ENCODE results near the gene CCDC8. TPM values are rescaled to one million over a fixed set of nuclear protein-coding genes. Genes with fewer than 3 reads are reported as not detected.

Gene CCDC8
- total RNA-seq, 1 experiment from 2014 or later: 27.5 TPM

DNA sequence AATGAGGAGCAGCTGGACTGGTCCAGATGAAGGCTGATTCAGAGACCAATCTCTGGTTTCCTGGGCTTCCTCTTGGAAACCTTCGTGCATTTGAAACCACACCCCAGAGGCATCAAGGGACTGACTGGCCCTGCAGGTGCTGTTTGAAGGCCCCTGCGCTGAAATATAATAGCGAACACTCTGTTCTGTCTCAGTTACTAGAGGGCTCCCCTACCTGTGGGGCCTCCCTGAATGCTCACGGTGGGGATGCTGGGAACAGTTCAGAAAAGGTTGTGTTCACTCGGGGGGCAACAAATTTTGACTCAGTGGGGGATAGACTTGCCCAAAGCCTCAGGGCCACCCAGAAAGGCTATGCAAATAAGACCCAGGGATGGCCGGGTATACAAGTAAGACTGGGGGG lies 6.4 kb downstream of the CCDC8 start:
- H3K27me3 ChIP-seq (ENCODE audit: insufficient read depth, low read length): no peaks in the 10 kb centered on the region; the same call in 1 of the 2 replicates
- H3K27ac Mint-ChIP-seq: peak overlapping the region in 1 of 3 experiments; percentile 59; a peak in 1 of 7 replicates
- no peak overlapping the region for H3K4me2 ChIP-seq (ENCODE audit: insufficient read depth, insufficient read length, low read length)

More for the DNA sequence above, 6.4 kb downstream of the CCDC8 start:
- Histone ChIP-seq H3K27ac (ENCODE audit: insufficient read length, low read depth, low read length) (no peak overlapping the region), H3K4ac (ENCODE audit: low read depth, low read length) (no peak overlapping the region), H2AFZ (ENCODE audit: low read length) (no peak overlapping the region), H4K20me1 (ENCODE audit: control insufficient read depth, insufficient read depth, insufficient read length) (peaks cover 2% of the 10 kb centered on the region), H4K5ac (ENCODE audit: insufficient read length, low read depth, low read length) (no peak overlapping the region), H2BK15ac (ENCODE audit: low read depth, low read length) (no peak overlapping the region), H3K9me3 (ENCODE audit: control insufficient read depth, low read depth, low read length) (no peaks in the 10 kb centered on the region), H3K23ac (ENCODE audit: insufficient read length, low read depth, low read length) (no peak overlapping the region), H3K79me2 (ENCODE audit: insufficient read depth, low read length) (peaks cover 4% of the 10 kb centered on the region; the same call in 1 of the 2 replicates), H2BK120ac (ENCODE audit: low read depth, low read length, poor library complexity, severe bottlenecking) (no peak overlapping the region), H3T11ph (ENCODE audit: low read length) (no peak overlapping the region), H3K79me1 (ENCODE audit: insufficient read depth, low read depth, low read length, poor library complexity, severe bottlenecking) (peaks cover 7% of the 10 kb centered on the region), H3K56ac (ENCODE audit: insufficient read length, low read depth, low read length) (no peak overlapping the region), H2BK20ac (ENCODE audit: low read depth, low read length, poor library complexity, severe bottlenecking) (no peak overlapping the region), H4K91ac (ENCODE audit: insufficient read length, low read depth, low read length) (no peak overlapping the region), H3K18ac (ENCODE audit: insufficient read length, low read depth, low read length) (no peak overlapping the region), H3K14ac (ENCODE audit: insufficient read depth, low read length) (no peak overlapping the region), H3K23me2 (ENCODE audit: insufficient read length, low read depth, low read length, poor library complexity, severe bottlenecking) (peaks cover 25% of the 10 kb centered on the region), H4K8ac (replicated peaks; ENCODE audit: insufficient read length, low read depth, low read length) (no peak overlapping the region), H2AK5ac (ENCODE audit: insufficient read length, low read length) (no peak overlapping the region), H2BK5ac (ENCODE audit: insufficient read length, low read length) (no peak overlapping the region), H3K9ac (ENCODE audit: extremely low read depth, insufficient read length, low read length) (no peak overlapping the region), H2BK12ac (ENCODE audit: insufficient read length, low read depth, low read length) (no peak overlapping the region), H3K4me1 (ENCODE audit: insufficient read depth, low read length) (peaks cover 4% of the 10 kb centered on the region; the same call in 1 of the 2 replicates)
- no peak for DNase-seq
- H3K4me3 Mint-ChIP-seq: peak overlapping the region in 1 of 2 experiments; percentile 63; a peak in 2 of 5 replicates
- peaks cover 11 to 17% (median 12%) of the 10 kb centered on the region in 3 experiments; a peak in 6 of 7 replicates for H3K36me3 Mint-ChIP-seq (ENCODE audit: insufficient read depth in 1 of 3, low read depth in 3 of 3)
- no peak for TF ChIP-seq CTCF (conservative IDR thresholded peaks at IDR 0.05)
- peaks cover 56% of the 10 kb centered on the region for H3K27me3 Mint-ChIP-seq (ENCODE audit: low read depth)
- no CpG with 5 or more reads among the region's 6 CpGs for WGBS (ENCODE audit: extremely low coverage, insufficient read length, low lambda C conversion rate)
- H3K4me1 Mint-ChIP-seq: peaks cover 37 to 48% of the 10 kb centered on the region in 2 experiments
- peaks cover 0 to 4% of the 10 kb centered on the region in 2 experiments; a peak in 1 of 5 replicates for H3K9me3 Mint-ChIP-seq
